Esophagus muscularis mucosa (tissue), 3 donors: ENCODE data around the gene DNASE1L2.

Experiments used
- CTCF ChIP-seq, 3 experiments: fragments of 200-600 bp in 2 of 3; fragments of 450-650 bp in 1 of 3; sonication (generic) in 2 of 3; IDR thresholded peaks; one replicate each; pipeline ENCODE4 v1.5.1; 2017 to 2019; ENCODE audit warnings: antibody characterized with exemption in 3 of 3, mild to moderate bottlenecking in 2 of 3, moderate library complexity in 1 of 3
- POLR2A ChIP-seq: fragments of 450-650 bp; IDR thresholded peaks from one replicate; pipeline ENCODE4 v1.6.1; 2017; ENCODE audit warnings: antibody characterized with exemption, moderate library complexity, mild to moderate bottlenecking, low read depth
- POLR2AphosphoS5 ChIP-seq, 2 donors: sonication (generic); formaldehyde crosslinking; IDR thresholded peaks; one replicate each; pipeline ENCODE4 v1.6.1; 2017; ENCODE audit warnings: antibody characterized with exemption in 2 of 2

GRCh38 chr16:2195322-2196161 lies 40.7 kb upstream of the DNASE1L2 start:
- TF ChIP-seq CTCF (IDR thresholded peaks at IDR 0.05) (no peak), POLR2AphosphoS5 (IDR thresholded peaks at IDR 0.05) (no peak), POLR2A (no peak)
